K562 (cell line): ENCODE measurements around the gene ACTL9. TPM values are rescaled to one million over a fixed set of nuclear protein-coding genes. Genes with fewer than 3 reads are reported as not detected.

ENCODE experiments used
- BCL6 ChIP-seq: fragments of 250-450 bp; sonication (Bioruptor Pico); IDR thresholded peaks from 2 replicates; pipeline ENCODE4 v1.4.0; 2020
- BMI1 ChIP-seq: fragments of 150-350 bp; IDR thresholded peaks from 2 replicates; pipeline ENCODE4 v1.6.1; 2014; ENCODE audit warnings: low read length
- ESRRA ChIP-seq: fragments of 450-650 bp; IDR thresholded peaks from 2 replicates; pipeline ENCODE4 v1.6.1; 2014; ENCODE audit warnings: low read depth, mild to moderate bottlenecking, moderate library complexity, borderline replicate concordance
- NONO ChIP-seq, 2 experiments: fragments of 200-400 bp in 1 of 2; fragments of 450-650 bp in 1 of 2; formaldehyde crosslinking in 1 of 2; IDR thresholded peaks; 2 replicates each; pipeline ENCODE4 v1.6.1; 2017; ENCODE audit warnings: low read depth in 2 of 2, mild to moderate bottlenecking in 2 of 2, moderate library complexity in 2 of 2, low read length in 1 of 2
- RERE ChIP-seq: sonication (generic); formaldehyde crosslinking; IDR thresholded peaks from 2 replicates; pipeline ENCODE4 v1.8.0; 2023; ENCODE audit warnings: missing genetic modification reagents, mild to moderate bottlenecking, borderline replicate concordance
- polyA plus RNA-seq, 8 experiments: library from polyadenylated mRNA; depleted of rRNA in 4 of 8; stranded (reverse) in 5 of 8; unstranded in 3 of 8; fragments of >200 nt; fragmentation: Nextera tagmentation in 2 of 8; fragmentation: Illumina TruSeq in 1 of 8; extraction: Ambion mirVana in 2 of 8; extraction: Trizol in 1 of 8; gene quantifications; 2 replicates each; pipeline versions ENCODE4 v1.2.1 to v1.2.3, GENCODE V29; 2011 to 2014; ENCODE audit warnings: inconsistent platforms in 1 of 8, missing spikeins in 1 of 8
- total RNA-seq, 7 experiments: library from RNA; depleted of rRNA in 6 of 7; stranded (reverse); fragments of >200 nt in 6 of 7; fragmentation: Illumina TruSeq in 2 of 7; extraction: Trizol in 2 of 7; gene quantifications; 2 replicates each; pipeline versions ENCODE4 v1.2.1 to v1.2.3, GENCODE V29; 2011 to 2021; ENCODE audit warnings: low replicate concordance in 1 of 7
- TF ChIP-seq, protein P1 (sequence below): fragments of 250-450 bp; sonication (Bioruptor Pico); IDR thresholded peaks from 2 replicates; pipeline ENCODE4 v1.5.0; 2022; ENCODE audit warnings: mild to moderate bottlenecking
- TF ChIP-seq, protein P2 (sequence below): sonication (generic); formaldehyde crosslinking; IDR thresholded peaks from 2 replicates; pipeline ENCODE4 v1.8.0; 2022; ENCODE audit warnings: mild to moderate bottlenecking, missing genetic modification reagents

ACTL9 gene
- total and polyA plus RNA-seq, 9 of the 15 experiments (the other 6 are each of a cell fraction or from before 2014, with no cell fraction given): not detected

DNA sequence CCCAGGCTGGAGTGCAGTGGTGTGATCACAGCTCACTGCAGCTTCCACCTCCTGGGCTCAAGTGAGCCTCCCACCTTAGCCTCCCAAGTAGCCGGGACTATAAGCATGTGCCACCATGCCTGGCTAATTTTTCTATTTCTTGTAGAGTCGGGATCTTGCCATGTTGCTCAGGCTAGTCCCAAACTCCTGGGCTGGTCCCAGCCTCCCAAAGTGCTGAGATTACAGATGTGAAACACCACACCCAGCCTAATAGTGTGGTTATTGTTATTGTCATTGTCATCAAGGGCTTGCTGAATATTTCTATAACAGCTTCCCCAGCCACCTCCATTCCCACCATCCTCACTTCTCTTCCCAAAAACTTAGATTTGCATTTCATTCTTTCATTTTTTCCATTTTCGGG lies 25.7 kb upstream of the ACTL9 start (continued):
- no peak for TF ChIP-seq RERE (CRISPR knock-in tag)
- no peak for TF ChIP-seq BCL6
- no peak for TF ChIP-seq BMI1
- no peak for TF ChIP-seq ESRRA
- TF ChIP-seq, protein P1, sequence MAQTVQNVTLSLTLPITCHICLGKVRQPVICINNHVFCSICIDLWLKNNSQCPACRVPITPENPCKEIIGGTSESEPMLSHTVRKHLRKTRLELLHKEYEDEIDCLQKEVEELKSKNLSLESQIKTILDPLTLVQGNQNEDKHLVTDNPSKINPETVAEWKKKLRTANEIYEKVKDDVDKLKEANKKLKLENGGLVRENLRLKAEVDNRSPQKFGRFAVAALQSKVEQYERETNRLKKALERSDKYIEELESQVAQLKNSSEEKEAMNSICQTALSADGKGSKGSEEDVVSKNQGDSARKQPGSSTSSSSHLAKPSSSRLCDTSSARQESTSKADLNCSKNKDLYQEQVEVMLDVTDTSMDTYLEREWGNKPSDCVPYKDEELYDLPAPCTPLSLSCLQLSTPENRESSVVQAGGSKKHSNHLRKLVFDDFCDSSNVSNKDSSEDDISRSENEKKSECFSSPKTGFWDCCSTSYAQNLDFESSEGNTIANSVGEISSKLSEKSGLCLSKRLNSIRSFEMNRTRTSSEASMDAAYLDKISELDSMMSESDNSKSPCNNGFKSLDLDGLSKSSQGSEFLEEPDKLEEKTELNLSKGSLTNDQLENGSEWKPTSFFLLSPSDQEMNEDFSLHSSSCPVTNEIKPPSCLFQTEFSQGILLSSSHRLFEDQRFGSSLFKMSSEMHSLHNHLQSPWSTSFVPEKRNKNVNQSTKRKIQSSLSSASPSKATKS (CRISPR knock-in tag): no peak
- no peak for TF ChIP-seq NONO (IDR thresholded peaks at IDR 0.05; ENCODE audit: low read depth in 2 of 2, low read length in 1 of 2)
- TF ChIP-seq, protein P2, sequence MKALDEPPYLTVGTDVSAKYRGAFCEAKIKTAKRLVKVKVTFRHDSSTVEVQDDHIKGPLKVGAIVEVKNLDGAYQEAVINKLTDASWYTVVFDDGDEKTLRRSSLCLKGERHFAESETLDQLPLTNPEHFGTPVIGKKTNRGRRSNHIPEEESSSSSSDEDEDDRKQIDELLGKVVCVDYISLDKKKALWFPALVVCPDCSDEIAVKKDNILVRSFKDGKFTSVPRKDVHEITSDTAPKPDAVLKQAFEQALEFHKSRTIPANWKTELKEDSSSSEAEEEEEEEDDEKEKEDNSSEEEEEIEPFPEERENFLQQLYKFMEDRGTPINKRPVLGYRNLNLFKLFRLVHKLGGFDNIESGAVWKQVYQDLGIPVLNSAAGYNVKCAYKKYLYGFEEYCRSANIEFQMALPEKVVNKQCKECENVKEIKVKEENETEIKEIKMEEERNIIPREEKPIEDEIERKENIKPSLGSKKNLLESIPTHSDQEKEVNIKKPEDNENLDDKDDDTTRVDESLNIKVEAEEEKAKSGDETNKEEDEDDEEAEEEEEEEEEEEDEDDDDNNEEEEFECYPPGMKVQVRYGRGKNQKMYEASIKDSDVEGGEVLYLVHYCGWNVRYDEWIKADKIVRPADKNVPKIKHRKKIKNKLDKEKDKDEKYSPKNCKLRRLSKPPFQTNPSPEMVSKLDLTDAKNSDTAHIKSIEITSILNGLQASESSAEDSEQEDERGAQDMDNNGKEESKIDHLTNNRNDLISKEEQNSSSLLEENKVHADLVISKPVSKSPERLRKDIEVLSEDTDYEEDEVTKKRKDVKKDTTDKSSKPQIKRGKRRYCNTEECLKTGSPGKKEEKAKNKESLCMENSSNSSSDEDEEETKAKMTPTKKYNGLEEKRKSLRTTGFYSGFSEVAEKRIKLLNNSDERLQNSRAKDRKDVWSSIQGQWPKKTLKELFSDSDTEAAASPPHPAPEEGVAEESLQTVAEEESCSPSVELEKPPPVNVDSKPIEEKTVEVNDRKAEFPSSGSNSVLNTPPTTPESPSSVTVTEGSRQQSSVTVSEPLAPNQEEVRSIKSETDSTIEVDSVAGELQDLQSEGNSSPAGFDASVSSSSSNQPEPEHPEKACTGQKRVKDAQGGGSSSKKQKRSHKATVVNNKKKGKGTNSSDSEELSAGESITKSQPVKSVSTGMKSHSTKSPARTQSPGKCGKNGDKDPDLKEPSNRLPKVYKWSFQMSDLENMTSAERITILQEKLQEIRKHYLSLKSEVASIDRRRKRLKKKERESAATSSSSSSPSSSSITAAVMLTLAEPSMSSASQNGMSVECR (CRISPR knock-in tag): no peak
